ENCODE data around the gene ZFAND2A.
"Not testable (repeated sequence)": the region's sequence is repeated elsewhere in the genome, so short reads cannot be mapped to it uniquely, and the experiment has no call there.

ZFAND2A gene

DNA sequence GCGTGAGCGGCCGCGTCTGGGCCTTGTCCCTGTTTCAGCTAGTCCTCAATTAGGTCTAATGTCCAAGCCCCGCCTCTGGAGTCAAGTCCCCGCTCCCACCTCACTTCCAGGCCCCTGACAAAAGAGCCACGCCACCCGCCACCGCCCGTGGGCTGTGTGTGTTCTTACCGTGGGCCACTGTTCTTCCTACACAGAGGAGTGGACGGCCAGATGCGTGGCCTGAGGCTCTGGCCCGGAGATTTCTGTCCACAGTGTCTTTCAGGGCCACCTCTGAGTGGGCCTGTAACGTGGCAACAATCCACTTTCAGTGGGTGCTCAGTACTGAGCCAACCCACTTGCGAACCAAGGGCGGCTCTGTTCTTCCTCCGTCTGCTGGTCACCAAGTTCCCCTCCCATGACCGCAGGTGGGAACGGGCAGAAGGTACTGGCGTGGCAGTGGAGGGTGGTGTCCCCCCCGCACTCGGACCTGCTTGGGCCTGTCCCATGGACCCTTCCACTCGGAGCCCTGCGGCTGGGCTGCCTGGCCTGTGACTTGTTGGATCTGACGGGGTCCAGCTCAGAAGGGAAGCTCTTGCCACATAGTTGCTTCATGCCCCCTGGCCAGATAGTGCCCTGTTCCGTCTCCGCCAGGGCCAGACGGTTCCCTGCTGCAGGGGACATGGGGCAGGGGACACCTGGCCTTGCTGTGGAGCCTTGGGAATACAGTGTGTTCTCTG is 15.0 kb upstream of the ZFAND2A start:
- no peak for DNase-seq

DNA sequence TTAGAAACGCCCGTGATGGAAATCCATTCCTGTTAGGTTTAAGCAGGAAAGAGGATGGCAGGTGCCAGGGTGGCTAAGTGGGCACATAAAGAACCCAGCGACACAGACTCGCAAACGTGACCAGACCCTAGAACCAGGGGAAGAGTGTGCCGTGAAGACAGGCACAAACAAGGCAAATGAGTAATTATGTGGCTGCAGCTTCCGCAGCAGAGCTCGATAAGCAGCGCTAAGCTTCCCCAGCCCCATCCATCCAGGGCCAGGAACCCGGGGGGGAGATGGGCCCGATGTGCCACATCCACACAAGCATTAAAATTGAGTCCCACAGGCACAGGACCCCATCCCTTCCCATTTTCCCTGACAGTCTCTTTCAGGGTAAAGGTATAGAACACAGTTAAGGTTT is 14.0 kb upstream of the ZFAND2A start:
- no peak for DNase-seq

DNA sequence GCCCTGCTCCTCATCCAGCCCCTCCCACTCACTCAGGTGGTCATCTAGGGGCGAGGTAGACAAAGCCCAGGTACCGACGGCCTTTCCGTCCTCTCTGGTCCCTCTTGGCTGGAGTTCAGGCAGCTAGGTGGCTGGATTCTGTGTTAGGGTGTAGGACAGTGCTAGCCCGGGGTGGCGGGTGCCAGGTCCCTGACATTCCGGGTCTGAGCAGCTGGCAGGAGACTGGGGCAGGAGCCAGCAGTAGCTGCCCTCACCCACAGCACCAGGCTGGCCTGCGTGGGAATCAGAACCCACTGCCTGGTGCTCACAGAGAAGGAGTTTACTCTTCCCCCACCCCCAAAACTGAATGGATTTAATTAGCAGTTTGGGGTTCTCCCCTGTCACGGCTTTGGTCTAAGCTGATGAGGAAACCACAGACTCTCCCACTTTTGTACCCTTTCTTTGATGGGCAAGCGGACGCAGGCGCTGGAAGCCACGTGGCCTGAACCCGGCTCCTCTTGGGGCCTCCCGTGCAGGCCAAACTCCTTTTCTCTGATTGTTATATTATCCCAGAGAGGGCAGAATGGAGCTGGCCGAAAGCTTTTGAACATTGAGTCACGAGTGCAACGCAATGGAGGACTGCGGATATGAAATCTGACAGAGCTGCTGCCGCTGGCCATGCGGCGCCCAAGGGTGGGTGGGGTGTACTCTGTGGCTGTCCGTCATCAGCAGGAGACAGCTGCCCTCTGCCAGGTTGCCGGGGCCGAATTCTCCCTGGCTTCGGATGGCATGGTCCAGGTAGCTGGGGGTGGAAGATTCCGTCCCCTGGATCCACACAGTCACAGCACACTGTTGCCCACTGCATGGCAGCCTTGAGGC is 12.9 kb upstream of the ZFAND2A start:
- DNase-seq: peak in 1 of 14 donors; percentile 8

DNA sequence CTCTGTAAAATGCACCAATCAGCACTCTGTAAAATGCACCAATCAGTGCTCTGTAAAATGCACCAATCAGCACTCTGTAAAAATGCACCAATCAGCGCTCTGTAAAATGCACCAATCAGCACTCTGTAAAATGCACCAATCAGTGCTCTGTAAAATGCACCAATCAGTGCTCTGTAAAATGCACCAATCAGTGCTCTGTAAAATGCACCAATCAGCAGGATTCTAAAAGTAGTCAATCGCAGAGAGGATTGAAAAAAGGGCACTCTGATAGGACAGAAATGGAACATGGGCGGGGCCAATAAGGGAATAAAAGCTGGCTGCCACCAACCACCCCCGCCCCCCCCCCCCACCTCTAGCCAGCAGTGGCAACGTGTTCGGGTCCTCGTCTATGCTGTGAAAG is 11.5 kb upstream of the ZFAND2A start:
- DNase-seq: not testable (repeated sequence)

DNA sequence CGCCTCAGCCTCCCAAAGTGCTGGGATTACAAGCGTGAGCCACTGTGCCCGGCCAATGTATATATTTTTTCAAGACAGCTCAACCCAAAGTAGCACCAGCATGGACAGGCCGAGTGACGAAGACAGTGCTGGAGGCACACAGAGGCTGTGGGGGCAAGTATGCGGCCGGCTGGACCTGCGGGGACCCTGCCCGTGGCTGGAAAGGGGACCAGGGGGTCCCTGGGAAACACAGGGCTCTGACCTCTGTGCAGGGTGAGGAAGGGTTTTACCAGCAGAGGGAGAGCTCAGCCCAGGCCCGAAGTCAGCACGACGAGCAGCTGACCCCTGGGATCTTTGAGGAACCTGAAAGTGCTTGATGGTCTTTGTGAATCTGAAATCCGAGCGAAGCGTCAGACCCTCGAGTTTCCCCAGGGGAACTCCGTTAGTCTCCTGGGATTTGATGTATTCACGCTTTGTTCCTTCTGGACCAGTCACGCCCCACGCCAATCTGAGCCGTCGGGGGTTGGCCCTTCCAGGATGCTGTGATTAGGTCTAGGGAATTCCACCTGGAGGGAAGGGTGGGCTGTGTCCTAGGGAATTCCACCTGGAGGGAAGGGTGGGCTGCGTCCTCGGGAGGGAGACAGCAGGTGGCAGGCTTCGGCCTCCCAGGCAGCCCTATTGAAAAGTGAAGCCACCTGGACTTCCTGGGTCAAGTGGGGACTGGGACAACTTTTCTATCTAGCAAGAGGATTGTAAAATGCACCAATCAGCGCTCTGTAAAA is 10.9 kb upstream of the ZFAND2A start:
- DNase-seq: no peak

DNA sequence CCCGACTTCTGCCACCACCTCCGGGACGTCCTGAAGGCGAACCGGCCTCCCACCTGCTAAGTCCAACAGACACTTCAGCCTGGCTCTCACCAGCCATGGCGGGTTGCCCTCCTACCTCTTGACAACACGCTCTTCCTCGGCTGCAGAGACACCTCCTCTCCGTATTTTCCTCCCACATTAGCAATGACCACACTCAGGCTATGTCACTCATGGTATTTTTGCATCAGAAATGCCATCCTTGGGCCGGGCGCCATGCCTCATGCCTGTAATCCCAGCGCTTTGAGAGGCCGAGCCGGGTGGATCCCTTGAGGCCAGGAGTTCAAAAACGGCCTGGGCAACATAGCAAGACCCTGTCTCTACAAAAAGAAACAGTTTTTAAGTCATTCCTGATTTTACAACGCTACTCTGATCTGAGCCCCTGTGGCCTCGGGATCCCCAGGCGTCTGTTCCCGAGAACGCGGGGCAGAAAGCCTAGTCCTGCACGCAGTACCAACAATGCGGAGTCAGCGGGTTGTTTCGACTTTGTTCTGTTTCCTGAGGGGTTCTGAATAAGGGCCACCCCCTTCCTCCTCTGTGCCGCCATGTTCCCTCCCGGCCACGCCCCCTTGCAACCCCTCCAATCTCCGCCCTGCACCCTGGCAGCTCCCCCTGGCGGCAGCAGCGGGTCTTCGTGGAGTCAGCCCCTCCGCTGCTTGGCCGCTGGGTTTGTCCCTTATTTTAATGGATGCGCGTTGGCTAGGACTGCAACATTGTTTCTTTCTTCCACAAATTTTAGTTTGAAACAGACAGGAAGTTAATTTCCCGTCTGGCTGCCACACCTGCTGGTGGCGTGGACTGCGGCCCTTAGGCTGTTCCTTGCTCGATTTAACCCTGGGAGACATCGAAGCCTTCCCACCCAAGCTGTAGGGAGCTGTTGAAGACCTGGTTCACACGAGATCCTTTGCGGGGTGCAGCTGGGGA is 9.7 kb upstream of the ZFAND2A start:
- DNase-seq: peak in 13 of 14 donors; percentile 2 to 84 (median 41)

DNA sequence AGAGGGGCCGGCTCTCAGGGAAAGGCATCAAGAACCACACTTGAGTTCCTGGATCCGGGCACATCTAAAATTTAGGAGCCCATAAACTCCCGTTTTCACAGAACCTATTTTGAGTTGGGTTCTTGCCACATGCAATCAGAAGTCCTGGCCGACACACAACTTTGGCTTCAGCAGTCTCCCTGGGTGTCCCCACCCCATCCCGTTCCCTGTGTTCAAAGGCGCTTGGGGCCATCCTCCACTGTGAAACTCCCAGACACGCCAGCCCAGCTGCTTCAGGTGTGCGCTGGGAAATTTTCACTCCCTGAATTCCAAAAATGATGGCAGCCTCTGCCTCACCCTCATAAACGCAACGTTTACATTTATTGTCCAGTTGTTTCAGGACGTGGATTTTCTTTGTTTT is 8.4 kb upstream of the ZFAND2A start:
- DNase-seq: no peak

DNA sequence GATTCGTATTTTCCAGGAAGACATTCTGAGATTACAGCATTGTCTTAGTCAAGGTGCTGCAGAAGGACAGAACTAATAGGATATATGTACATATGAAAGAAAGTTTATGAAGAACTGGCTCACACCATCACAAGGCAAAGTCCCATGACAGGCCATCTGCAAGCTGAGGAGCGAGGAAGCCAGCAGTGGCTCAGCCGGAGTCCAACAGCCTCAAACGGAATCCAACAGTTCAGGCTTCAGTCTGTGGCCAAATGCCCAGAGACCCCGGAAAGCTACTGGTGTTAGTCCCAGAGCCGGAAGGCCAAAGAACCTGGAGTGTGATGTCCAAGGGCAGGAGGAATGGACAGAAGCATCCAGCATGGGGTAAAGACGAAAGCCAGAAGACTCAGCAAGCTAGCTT is 4.4 kb upstream of the ZFAND2A start:
- DNase-seq: no peak

DNA sequence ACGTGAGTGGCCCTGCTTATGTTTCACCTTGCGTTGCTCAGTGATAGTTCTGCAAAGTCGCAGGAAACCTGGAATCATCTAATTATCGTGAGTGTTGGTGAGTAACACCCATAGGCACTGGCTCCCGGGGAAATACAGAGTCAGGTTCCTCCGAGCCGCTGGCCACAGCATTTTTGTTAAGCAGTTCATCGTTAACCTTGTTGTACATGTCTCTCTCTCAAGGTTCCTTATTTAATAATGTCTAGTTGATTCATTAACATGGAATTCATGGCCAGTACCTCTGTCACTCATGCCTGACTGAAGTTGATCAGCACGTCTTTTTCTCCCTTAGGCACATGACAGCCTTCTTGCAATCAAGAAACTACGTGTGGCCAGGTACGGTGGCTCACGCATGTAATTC is 3.1 kb upstream of the ZFAND2A start:
- no peak for DNase-seq

DNA sequence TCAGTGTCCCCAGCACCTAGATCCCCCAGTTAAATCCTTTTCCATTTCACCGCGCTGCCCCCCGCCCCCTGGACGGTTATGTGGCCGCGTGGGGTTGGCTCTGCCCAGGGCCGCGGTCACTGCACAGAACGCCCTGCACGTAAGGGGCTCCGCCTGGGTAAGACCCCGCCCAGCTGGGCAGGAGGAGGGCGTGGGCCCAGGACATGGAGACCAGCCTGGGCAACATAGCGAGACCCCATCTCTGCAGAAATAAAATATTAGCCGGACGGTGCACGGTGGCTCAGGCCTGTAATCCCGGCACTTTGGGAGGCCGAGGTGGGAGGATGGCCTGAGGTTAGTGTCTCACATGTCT is 650 bp upstream of the ZFAND2A start:
- peak in 2 of 14 donors; percentile 49 to 62 for DNase-seq

DNA sequence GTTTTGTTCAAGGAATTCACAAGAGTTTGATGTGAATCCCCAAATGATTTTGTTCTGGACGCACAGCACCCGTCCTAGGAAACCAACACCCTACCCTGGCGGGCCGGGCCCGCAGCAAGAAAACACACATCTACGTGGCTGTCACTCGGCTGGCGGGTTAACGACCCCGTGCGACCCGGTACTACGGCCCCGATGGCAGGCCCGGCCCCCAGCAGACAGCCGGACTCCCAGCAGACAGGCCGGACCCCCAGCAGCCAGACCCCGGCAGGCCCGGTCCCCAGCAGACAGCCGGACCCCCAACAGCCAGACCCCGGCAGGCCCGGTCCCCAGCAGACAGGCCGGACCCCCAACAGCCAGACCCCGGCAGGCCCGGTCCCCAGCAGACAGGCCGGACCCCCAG is 765 bp downstream of the ZFAND2A start:
- DNase-seq: not testable (repeated sequence)

DNA sequence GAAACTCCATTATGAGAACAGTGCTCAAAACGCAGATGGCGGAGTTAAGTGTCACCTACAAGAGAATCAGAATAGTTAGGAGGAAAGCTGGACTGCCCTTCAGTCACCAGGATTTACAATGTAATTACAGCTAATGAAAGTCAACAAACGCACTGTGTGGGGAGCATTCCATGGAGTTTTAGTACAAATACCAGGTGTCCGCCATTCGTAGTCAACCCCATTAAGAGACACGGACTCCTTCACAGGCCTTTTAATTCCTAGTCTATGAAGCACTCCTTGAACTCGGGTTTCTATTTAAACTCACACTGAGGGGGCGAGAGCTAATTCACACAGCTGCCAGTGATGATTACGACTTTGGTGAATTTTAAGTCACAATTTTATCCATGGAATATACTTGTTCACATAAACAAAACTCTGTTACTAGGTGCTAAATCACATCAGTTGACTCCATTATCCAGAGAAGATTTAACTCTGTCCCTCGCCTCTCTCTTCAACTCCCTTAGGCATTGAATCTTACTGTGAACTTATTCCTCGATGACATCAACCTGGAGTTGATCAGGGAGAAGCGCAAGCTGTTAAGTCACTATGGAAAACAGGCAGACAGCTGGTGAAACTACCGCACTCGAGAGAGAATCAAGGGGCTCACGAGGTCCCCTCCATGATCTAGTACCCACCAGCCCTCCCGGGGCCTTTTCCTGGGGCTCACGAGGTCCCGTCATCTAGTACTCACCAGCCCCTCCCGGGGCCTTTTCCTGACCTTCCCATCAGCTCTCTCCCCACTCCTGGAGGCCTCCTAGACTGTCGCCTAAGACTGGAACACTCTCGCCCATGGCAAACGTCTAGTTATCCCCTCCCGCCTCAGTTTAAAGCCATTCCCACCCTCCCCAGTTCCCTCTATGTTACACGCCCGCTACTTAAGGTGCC is 1.5 kb downstream of the ZFAND2A start:
- no peak for DNase-seq

DNA sequence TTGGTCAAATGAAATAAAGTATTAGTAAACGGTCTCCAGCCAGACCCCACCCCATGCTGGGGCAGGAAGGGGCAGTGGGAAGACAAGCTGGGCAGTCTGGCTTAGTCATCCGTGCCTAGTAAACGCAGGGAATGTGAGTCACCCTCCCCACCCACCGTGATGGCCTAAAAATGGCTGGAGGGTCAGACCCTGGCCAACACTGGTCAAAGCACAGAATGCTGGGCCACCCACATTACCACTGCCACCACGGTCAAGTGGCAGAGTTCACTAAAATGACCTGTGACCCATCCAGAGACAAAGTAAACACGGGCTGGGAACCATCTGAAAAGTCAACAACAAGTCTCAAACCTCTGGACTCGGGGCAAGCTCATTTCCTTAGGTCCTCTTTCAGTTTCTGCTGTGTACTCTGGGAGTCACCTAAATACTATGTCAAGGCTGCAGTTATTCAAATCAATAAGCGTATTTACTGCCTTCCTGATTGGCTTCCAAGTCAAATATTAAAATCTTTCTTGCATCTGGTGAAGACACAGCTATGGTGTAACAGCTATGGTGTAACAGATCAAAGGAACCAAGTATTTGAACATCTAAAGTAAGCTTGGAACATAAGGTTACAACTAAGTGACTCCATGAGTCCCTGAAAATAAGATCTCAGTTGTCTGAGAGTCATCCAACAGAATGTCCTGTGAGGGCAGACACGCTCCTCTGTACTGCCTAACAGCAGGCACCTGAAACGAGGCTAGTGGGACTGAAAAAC is 3.0 kb downstream of the ZFAND2A start:
- no peak for DNase-seq

DNA sequence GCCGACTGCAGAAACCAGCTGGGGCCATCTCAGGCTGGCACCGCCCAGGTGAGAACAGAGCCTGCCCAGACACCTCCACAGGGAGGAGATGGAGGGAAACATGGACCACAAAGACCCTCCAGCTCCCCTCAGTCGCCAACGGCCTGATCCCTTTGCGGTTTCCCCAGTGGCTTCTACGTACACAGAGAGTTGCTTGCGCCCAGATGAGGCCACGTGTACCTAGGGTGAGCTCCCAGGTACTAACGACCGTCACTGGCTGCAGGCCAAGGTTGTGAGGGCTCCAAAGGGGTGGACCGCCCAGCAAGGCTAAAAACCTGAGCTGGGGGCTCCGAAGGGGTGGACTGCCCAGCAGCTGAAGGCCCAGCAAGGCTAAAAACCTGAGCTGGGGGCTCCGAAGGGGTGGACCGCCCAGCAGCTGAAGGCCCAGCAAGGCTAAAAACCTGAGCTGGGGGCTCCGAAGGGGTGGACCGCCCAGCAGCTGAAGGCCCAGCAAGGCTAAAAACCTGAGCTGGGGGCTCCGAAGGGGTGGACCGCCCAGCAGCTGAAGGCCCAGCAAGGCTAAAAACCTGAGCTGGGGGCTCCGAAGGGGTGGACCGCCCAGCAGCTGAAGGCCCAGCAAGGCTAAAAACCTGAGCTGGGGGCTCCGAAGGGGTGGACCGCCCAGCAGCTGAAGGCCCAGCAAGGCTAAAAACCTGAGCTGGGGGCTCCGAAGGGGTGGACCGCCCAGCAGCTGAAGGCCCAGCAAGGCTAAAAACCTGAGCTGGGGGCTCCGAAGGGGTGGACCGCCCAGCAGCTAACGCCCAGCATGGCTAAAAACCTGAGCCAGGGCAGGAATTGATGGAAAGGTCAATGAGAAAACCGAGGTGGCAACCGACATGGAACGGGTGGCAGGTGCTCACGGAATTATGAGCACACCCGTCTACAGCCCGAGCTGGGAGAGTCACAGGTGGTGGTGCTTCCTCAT is 3.9 kb downstream of the ZFAND2A start:
- DNase-seq: not testable (repeated sequence)

DNA sequence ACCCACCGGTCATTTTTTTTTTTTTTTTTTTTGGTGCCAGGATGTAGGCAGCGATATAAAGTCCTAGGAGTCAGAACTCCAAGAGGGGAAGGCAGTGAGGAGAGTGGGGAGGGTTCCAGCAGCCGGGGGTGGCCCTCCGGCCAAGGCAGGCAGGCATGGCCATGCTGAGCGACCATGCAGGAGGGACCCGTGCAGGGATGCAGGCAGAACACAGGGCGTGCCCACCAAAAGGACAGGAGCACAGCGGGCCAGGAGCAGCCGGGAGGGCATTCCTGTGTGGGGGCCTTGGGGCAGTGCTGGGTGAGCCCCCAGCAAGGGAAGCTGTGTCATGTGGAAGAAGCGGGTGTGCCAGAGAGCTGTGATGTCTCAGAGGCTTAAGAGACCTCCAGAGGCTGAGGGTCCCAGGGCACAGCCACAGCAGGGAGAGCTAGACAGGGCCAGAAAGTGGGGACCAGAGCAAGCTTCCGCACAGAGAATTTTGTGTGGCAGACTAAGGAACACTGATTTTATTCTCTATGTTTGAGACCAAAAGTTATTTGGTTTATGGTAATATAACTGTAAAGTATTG is 5.7 kb downstream of the ZFAND2A start:
- DNase-seq: no peak

DNA sequence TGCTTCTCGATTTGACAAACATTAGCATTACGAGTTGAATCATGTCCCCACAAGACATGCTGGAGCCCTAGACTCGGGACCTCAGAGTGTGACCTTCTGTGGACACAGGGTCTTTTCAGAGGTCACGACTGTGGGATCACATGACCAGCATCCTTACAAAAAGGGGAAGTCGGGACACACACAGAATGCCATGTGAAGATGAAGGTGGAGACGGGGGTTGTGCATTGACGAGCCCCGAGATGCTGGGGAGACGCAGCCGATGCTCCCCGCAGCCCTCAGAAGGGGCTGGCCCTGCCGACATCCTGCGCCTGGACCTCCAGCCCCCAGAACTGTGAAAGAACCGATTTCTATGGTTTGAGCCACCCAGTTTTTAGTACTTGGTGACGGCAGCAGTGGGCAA is 7.5 kb downstream of the ZFAND2A start:
- no peak for DNase-seq

DNA sequence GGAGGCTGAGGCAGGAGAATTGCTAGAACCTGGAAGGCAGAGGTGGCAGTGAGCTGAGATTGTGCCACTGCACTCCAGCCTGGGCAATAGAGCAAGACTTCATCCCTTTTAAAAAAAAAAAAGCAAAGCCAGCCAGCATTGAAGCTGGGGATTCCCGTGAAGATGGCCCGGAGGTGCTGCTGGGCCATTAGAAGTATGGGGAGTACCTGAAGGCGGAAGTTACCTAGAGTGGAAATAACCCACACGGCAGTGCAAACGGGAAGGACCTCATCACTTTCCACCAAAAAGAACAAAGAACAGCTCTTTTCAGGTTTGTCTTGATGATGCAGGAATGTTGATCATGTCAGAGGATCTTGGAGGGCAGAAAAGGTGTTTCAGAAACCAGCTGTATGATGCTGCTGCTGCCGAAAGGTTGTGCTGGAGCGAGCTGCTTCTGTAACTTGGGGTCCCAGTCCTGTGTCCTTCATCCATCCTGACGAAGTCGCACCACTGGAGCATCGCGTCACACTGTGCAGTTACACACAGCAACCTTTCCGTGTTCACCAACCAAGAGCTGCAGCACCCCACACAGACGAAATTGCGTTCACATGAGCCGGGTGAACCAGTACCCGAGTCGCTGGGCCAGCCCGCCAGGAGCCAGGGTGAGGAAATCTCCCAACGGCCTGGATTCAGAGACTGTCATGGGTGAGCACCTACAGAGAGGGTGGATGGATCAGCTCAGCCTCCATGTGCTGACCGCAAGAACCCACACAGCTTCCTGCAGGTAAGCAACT is 8.2 kb downstream of the ZFAND2A start:
- no peak for DNase-seq

DNA sequence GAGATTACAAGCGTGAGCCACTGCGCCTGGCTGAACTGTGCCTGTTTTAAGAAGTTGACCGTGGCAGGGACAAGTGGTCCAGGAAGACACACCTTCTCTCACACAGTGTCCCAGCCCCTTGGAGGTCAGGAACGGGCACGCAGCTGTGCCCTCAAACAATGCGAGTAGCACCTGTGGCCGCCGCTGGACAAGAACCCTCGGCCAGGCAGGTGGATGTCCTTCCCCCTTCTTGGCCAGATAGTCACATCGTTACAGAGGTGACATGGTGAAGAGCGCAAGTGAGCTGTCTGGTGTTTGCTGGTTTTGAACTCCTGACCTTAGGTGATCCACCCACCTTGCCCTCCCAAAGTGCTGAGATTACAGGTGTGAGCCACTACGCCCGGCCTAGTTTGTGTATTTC is 8.8 kb downstream of the ZFAND2A start:
- DNase-seq: no peak

Measured in C1 segment of cervical spinal cord (tissue), 14 donors.